HCT116 (cell line): ENCODE results near the gene SUPT3H.

Source experiments
- EGR1 ChIP-seq: IDR thresholded peaks from 2 replicates; pipeline ENCODE4 v1.6.1; 2012; ENCODE audit warnings: low read depth
- EZH2 ChIP-seq: fragments of 200-600 bp; sonication (generic); IDR thresholded peaks from 2 replicates; pipeline ENCODE4 v1.6.1; 2017; ENCODE audit warnings: antibody characterized with exemption, mixed run types
- EZH2phosphoT487 ChIP-seq: fragments of 200-600 bp; IDR thresholded peaks from 2 replicates; pipeline ENCODE4 v1.6.1; 2018; ENCODE audit warnings: antibody characterized with exemption, borderline replicate concordance
- JUND ChIP-seq: IDR thresholded peaks from 2 replicates; pipeline ENCODE4 v1.6.1; 2012
- POLR2A ChIP-seq: IDR thresholded peaks from 2 replicates; pipeline ENCODE4 v1.7.0; 2011; ENCODE audit warnings: borderline replicate concordance; ENCODE audit not compliant: insufficient read depth, insufficient read length; ENCODE audit errors: extremely low read depth
- POLR2AphosphoS5 ChIP-seq: IDR thresholded peaks from 2 replicates; pipeline ENCODE4 v1.6.1; 2011; ENCODE audit warnings: mild to moderate bottlenecking, low read depth, low read length, moderate library complexity
- SIN3A ChIP-seq: IDR thresholded peaks from 2 replicates; pipeline ENCODE4 v1.6.1; 2012; ENCODE audit warnings: low read depth
- SP1 ChIP-seq: IDR thresholded peaks from 2 replicates; pipeline ENCODE4 v1.6.1; 2012; ENCODE audit warnings: low read depth
- YY1 ChIP-seq: IDR thresholded peaks from 2 replicates; pipeline ENCODE4 v1.6.1; 2011; ENCODE audit warnings: low read length, low read depth, moderate library complexity, mild to moderate bottlenecking; ENCODE audit not compliant: insufficient replicate concordance; ENCODE audit errors: extremely low read depth
- ZNF274 ChIP-seq: fragments of 200-500 bp; sonication (Bioruptor generic); IDR thresholded peaks from 2 replicates; pipeline ENCODE4 v1.6.1; 2014; ENCODE audit warnings: mild to moderate bottlenecking, low read depth, low read length, inconsistent platforms
- TF ChIP-seq, protein P1 (sequence below), 3 experiments: fragments of 200-600 bp in 1 of 3; sonication (generic) in 1 of 3; IDR thresholded peaks in 2 of 3; conservative IDR thresholded peaks in 1 of 3; 2 replicates each; pipeline ENCODE4 v1.5.1; 2012 to 2017; ENCODE audit warnings: low read depth in 2 of 3, low read length in 2 of 3, antibody characterized with exemption in 1 of 3, borderline replicate concordance in 1 of 3, control low read depth in 1 of 3, mild to moderate bottlenecking in 1 of 3, mixed read lengths in 1 of 3, mixed run types in 1 of 3, moderate library complexity in 1 of 3; ENCODE audit not compliant: insufficient read depth in 1 of 3
- TF ChIP-seq, protein P2 (sequence below): IDR thresholded peaks from 2 replicates; pipeline ENCODE4 v1.6.1; 2012

DNA sequence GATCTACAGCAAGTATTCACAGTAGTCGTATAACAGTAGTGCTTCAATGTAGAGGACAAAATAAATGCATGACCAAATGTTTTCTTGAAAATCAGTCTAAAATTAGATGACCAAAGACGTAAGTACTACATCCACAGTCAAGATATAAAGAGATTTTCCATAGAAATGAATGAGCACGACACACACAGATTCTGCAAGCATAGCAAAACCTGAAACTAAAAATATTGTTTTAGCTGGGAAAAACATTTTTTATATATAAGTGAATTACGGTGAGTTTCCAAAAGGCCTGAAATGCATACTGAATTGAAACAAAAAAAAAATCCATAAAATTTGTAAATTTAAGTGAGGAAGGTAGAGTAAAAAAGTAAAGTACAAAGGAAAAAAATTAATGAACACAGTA, 217.4 kb downstream of the SUPT3H start:
- TF ChIP-seq POLR2AphosphoS5 (no peak), POLR2A (no peak), YY1 (no peak), ZNF274 (no peak), EZH2 (no peak), JUND (no peak), SP1 (no peak), EGR1 (no peak), SIN3A (no peak), EZH2phosphoT487 (no peak)
- TF ChIP-seq, protein P1, sequence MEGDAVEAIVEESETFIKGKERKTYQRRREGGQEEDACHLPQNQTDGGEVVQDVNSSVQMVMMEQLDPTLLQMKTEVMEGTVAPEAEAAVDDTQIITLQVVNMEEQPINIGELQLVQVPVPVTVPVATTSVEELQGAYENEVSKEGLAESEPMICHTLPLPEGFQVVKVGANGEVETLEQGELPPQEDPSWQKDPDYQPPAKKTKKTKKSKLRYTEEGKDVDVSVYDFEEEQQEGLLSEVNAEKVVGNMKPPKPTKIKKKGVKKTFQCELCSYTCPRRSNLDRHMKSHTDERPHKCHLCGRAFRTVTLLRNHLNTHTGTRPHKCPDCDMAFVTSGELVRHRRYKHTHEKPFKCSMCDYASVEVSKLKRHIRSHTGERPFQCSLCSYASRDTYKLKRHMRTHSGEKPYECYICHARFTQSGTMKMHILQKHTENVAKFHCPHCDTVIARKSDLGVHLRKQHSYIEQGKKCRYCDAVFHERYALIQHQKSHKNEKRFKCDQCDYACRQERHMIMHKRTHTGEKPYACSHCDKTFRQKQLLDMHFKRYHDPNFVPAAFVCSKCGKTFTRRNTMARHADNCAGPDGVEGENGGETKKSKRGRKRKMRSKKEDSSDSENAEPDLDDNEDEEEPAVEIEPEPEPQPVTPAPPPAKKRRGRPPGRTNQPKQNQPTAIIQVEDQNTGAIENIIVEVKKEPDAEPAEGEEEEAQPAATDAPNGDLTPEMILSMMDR (IDR thresholded peaks at IDR 0.05 in 2 of 3, conservative IDR thresholded peaks at IDR 0.05 in 1 of 3; ENCODE audit: borderline replicate concordance in 1 of 3, insufficient read depth in 1 of 3, low read depth in 2 of 3, low read length in 2 of 3) = no peak
- TF ChIP-seq, protein P2, sequence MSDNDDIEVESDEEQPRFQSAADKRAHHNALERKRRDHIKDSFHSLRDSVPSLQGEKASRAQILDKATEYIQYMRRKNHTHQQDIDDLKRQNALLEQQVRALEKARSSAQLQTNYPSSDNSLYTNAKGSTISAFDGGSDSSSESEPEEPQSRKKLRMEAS = no peak
